ENCODE measurements around the gene CASTOR1. TPM values are rescaled to one million over a fixed set of nuclear protein-coding genes. Genes with fewer than 3 reads are reported as not detected.
A peak's percentile ranks its signal among the peaks of the same experiment; 100 is the strongest.

Gene CASTOR1
- total RNA-seq, 1 donor from 2014 or later: 15.9 TPM

GRCh38 chr22:30306627-30307011, 17.3 kb upstream of the CASTOR1 start:
- ATAC-seq (no peak), DNase-seq (no peak)
- Histone ChIP-seq H3K36me3 (peaks cover 2% of the 10 kb centered on the region), H3K9me3 (no peaks in the 10 kb centered on the region), H3K4me3 (no peak overlapping the region), H3K27ac (peak overlapping the region; percentile 89), H3K27me3 (no peaks in the 10 kb centered on the region), H3K4me1 (peaks cover 99% of the 10 kb centered on the region)
- intact Hi-C loops (cut with DNase I): no loop called here
- TF ChIP-seq CTCF (IDR thresholded peaks at IDR 0.05): no peak

- Histone ChIP-seq H3K9me3 (no peaks in the 10 kb centered on the region), H3K4me3 (peak overlapping the region; percentile 18), H3K4me1 (peaks cover 99% of the 10 kb centered on the region), H3K27ac (peak overlapping the region; percentile 89), H3K27me3 (no peaks in the 10 kb centered on the region), H3K36me3 (peaks cover 7% of the 10 kb centered on the region)
- intact Hi-C loops (cut with DNase I): no loop called here
- ATAC-seq (no peak), DNase-seq (no peak)
- TF ChIP-seq CTCF (IDR thresholded peaks at IDR 0.05): no peak
These were observed 16.8 kb upstream of the CASTOR1 start for GRCh38 chr22:30305906-30306626.

GRCh38 chr22:30305519-30305905, 16.2 kb upstream of the CASTOR1 start:
- H3K9me3 ChIP-seq: no peaks in the 10 kb centered on the region
- H3K4me1 ChIP-seq: peaks cover 99% of the 10 kb centered on the region
- peak; percentile 62 for ATAC-seq
- peak overlapping the region; percentile 89 for H3K27ac ChIP-seq
- no peaks in the 10 kb centered on the region for H3K27me3 ChIP-seq
- intact Hi-C loops (cut with DNase I): no loop called here
- no peak for TF ChIP-seq CTCF (IDR thresholded peaks at IDR 0.05)
- peaks cover 13% of the 10 kb centered on the region for H3K36me3 ChIP-seq
- H3K4me3 ChIP-seq: peak overlapping the region; percentile 18
- DNase-seq: peak; percentile 70

- intact Hi-C loops (cut with DNase I): no loop called here
- Histone ChIP-seq H3K9me3 (no peaks in the 10 kb centered on the region), H3K4me3 (peak overlapping the region; percentile 18), H3K27me3 (no peaks in the 10 kb centered on the region), H3K4me1 (peaks cover 92% of the 10 kb centered on the region), H3K27ac (peak overlapping the region; percentile 89), H3K36me3 (peaks cover 19% of the 10 kb centered on the region)
- ATAC-seq (peak; percentile 68), DNase-seq (peak; percentile 70)
- no peak for TF ChIP-seq CTCF (IDR thresholded peaks at IDR 0.05)
These were observed 15.4 kb upstream of the CASTOR1 start for GRCh38 chr22:30304495-30305244.

- Histone ChIP-seq H3K4me1 (peaks cover 75% of the 10 kb centered on the region), H3K4me3 (no peak overlapping the region), H3K9me3 (no peaks in the 10 kb centered on the region), H3K36me3 (peaks cover 38% of the 10 kb centered on the region), H3K27ac (peak overlapping the region; percentile 89), H3K27me3 (no peaks in the 10 kb centered on the region)
- intact Hi-C loops (cut with DNase I): no loop called here
- TF ChIP-seq CTCF (IDR thresholded peaks at IDR 0.05): no peak
- DNase-seq (no peak), ATAC-seq (no peak)
These were observed 13.5 kb upstream of the CASTOR1 start for GRCh38 chr22:30302810-30303138.
